ENCODE data around the gene TRAPPC2B. TPM values are rescaled to one million over a fixed set of nuclear protein-coding genes. Genes with fewer than 3 reads are reported as not detected.
A peak's percentile ranks its signal among the peaks of the same experiment; 100 is the strongest.

TRAPPC2B gene
- total and polyA plus RNA-seq, 2 of the 13 experiments (the other 11 are each of a cell fraction or from before 2014, with no cell fraction given): 13.3 to 17.7 TPM

- TF ChIP-seq MLXIP (CRISPR knock-in tag; IDR thresholded peaks at IDR 0.05; ENCODE audit: borderline replicate concordance) (no peak), HMGXB4 (CRISPR knock-in tag; IDR thresholded peaks at IDR 0.05; ENCODE audit: borderline replicate concordance in 1 of 2, low read depth in 1 of 2) (peak; percentile 50 to 79; a peak in 3 of 4 replicates), ARNT (IDR thresholded peaks at IDR 0.05) (no peak), SNAPC5 (CRISPR knock-in tag; IDR thresholded peaks at IDR 0.05; ENCODE audit: borderline replicate concordance) (no peak), GPN1 (CRISPR knock-in tag; IDR thresholded peaks at IDR 0.05; ENCODE audit: borderline replicate concordance) (no peak), ZNF879 (CRISPR knock-in tag; IDR thresholded peaks at IDR 0.05) (no peak), TBL1XR1 (IDR thresholded peaks at IDR 0.05; ENCODE audit: borderline replicate concordance, low read length, partially characterized antibody) (no peak), FOXK1 (CRISPR knock-in tag; IDR thresholded peaks at IDR 0.05; ENCODE audit: borderline replicate concordance, low read depth) (peak; percentile 89; the same call in 1 of the 2 replicates), SP2 (CRISPR knock-in tag; IDR thresholded peaks at IDR 0.05) (peak; percentile 96), ATF7-NPFF (CRISPR knock-in tag; IDR thresholded peaks at IDR 0.05; ENCODE audit: low read depth) (0 out of 2 replicates have a peak, but pooled peaks have one; percentile 25), TAF1 (CRISPR knock-in tag; IDR thresholded peaks at IDR 0.05) (peak; percentile 68; the same call in 1 of the 2 replicates), HNRNPUL1 (IDR thresholded peaks at IDR 0.05; ENCODE audit: low read depth, low read length) (no peak), ZNF782 (CRISPR knock-in tag; IDR thresholded peaks at IDR 0.05; ENCODE audit: borderline replicate concordance) (0 out of 2 replicates have a peak, but pooled peaks have one; percentile 45), MED8 (CRISPR knock-in tag; IDR thresholded peaks at IDR 0.05; ENCODE audit: insufficient replicate concordance) (peak; percentile 20), HOXA5 (CRISPR knock-in tag; IDR thresholded peaks at IDR 0.05) (no peak), ZNF24 (IDR thresholded peaks at IDR 0.05) (no peak), YEATS2 (CRISPR knock-in tag; IDR thresholded peaks at IDR 0.05; ENCODE audit: borderline replicate concordance) (peak; percentile 96; the same call in 1 of the 2 replicates), HOXA9 (CRISPR knock-in tag; IDR thresholded peaks at IDR 0.05; ENCODE audit: borderline replicate concordance) (no peak), ZSCAN9 (CRISPR knock-in tag; IDR thresholded peaks at IDR 0.05; ENCODE audit: borderline replicate concordance) (no peak; the same call in 1 of the 2 replicates)
- TF ChIP-seq, protein P1, sequence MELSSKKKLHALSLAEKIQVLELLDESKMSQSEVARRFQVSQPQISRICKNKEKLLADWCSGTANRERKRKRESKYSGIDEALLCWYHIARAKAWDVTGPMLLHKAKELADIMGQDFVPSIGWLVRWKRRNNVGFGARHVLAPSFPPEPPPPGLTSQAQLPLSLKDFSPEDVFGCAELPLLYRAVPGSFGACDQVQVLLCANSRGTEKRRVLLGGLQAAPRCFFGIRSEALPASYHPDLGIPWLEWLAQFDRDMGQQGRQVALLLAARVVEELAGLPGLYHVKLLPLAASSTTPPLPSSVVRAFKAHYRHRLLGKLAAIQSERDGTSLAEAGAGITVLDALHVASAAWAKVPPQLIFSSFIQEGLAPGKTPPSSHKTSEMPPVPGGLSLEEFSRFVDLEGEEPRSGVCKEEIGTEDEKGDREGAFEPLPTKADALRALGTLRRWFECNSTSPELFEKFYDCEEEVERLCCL (CRISPR knock-in tag; IDR thresholded peaks at IDR 0.05; ENCODE audit: borderline replicate concordance): no peak
- TF ChIP-seq, protein P2, sequence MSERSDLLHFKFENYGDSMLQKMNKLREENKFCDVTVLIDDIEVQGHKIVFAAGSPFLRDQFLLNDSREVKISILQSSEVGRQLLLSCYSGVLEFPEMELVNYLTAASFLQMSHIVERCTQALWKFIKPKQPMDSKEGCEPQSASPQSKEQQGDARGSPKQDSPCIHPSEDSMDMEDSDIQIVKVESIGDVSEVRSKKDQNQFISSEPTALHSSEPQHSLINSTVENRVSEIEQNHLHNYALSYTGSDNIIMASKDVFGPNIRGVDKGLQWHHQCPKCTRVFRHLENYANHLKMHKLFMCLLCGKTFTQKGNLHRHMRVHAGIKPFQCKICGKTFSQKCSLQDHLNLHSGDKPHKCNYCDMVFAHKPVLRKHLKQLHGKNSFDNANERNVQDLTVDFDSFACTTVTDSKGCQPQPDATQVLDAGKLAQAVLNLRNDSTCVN (CRISPR knock-in tag; IDR thresholded peaks at IDR 0.05; ENCODE audit: borderline replicate concordance): peak; percentile 44; the same call in 1 of the 2 replicates
Observed at GRCh38 chr19:57389730-57390598, 26.6 kb downstream of the TRAPPC2B start, which contains the start of gene ZNF548 (continued).
